ENCODE data around the gene SGPP2. TPM values are rescaled to one million over a fixed set of nuclear protein-coding genes. Genes with fewer than 3 reads are reported as not detected.

SGPP2 gene
- total RNA-seq, result not detected in 2 replicates
- not detected in 2 replicates for polyA plus RNA-seq
- not detected in 2 replicates for polyA plus RNA-seq (2011; cell fraction: cytosol; rRNA removed)
- polyA plus RNA-seq (2011; cell fraction: nucleus; rRNA removed), result not detected in 2 replicates
- 0.14 and 0.46 TPM in 2 replicates for polyA plus RNA-seq (2012)
- not detected in 2 replicates for polyA minus RNA-seq
- polyA minus RNA-seq (2011; cell fraction: cytosol; rRNA and poly(A)+ RNA removed), result not detected
- not detected in 2 replicates for polyA minus RNA-seq (2011; cell fraction: nucleus; rRNA and poly(A)+ RNA removed)
- Bru-seq, nascent RNA, result percentile 1 among the genes with signal in this experiment
- BruChase-seq, experiment 1, labeled RNA remaining after a 6-hour chase, result percentile 2 among the genes with signal in this experiment
- not detected for BruChase-seq, experiment 2, labeled RNA remaining after a 2-hour chase
- long read RNA-seq, result 0 reads

- Histone ChIP-seq H2AFZ (ENCODE audit: low read depth, low read length) (no peak within 1 kb of the TSS), H3K79me2 (ENCODE audit: control insufficient read depth, insufficient read depth, low read length) (no peaks in the 10 kb centered on the region), H3K4me3 (replicated peaks in 1 of 3; ENCODE audit: insufficient read depth in 1 of 3, low read depth in 1 of 3, low read length in 3 of 3) (no peak within 1 kb of the TSS), H3K36me3 (ENCODE audit: control insufficient read depth in 2 of 2, extremely low read depth in 1 of 2, insufficient read depth in 2 of 2, low read length in 2 of 2) (no peaks in the 10 kb centered on the region), H3K4me1 (ENCODE audit: control insufficient read depth, extremely low read depth, insufficient read depth, low read length) (no peaks in the 10 kb centered on the region), H3K9me1 (replicated peaks; ENCODE audit: control insufficient read depth, extremely low read depth, insufficient read depth, low read length) (no peaks in the 10 kb centered on the region), H3K27ac (ENCODE audit: insufficient read depth, low read depth, low read length) (no peak within 1 kb of the TSS), H3K9ac (replicated peaks; ENCODE audit: extremely low read depth, insufficient read depth, low read length) (no peak within 1 kb of the TSS), H3K27me3 (ENCODE audit: control insufficient read depth in 2 of 2, insufficient read depth in 2 of 2, low read length in 2 of 2) (peaks cover 28 to 44% of the 10 kb centered on the region in 2 experiments), H3K9me3 (replicated peaks; ENCODE audit: control insufficient read depth, insufficient read depth, low read length) (no peaks in the 10 kb centered on the region), H4K20me1 (replicated peaks; ENCODE audit: control insufficient read depth, extremely low read depth, insufficient read depth, low read length) (no peaks in the 10 kb centered on the region), H3K4me2 (ENCODE audit: insufficient read depth, low read length) (no peak within 1 kb of the TSS)
- FAIRE-seq, result no peak
- intact Hi-C loops (cut with micrococcal nuclease) (no loop called here), dilution Hi-C loops (cut with MboI; ENCODE audit: extremely low pct_ligation_motif_present, low sequenced_read_pairs) (no loop called here)
- TF ChIP-seq GATA2 (IDR thresholded peaks at IDR 0.05; ENCODE audit: insufficient read depth, insufficient read length, low read depth, low read length) (no peak), EZH2 (IDR thresholded peaks at IDR 0.05; ENCODE audit: borderline replicate concordance, low read depth, low read length, severe bottlenecking) (no peak), POLR2AphosphoS5 (IDR thresholded peaks at IDR 0.05; ENCODE audit: insufficient read depth, low read depth, low read length) (no peak), MYC (IDR thresholded peaks at IDR 0.05; ENCODE audit: low read depth, low read length) (no peak), POLR2A (IDR thresholded peaks at IDR 0.05; ENCODE audit: low read depth, low read length) (no peak), MAX (IDR thresholded peaks at IDR 0.05; ENCODE audit: insufficient read depth, insufficient read length) (no peak), CTCF (IDR thresholded peaks at IDR 0.05; ENCODE audit: extremely low read depth in 1 of 2, insufficient read depth in 1 of 2, low read depth in 1 of 2, low read length in 2 of 2) (no peak), JUN (IDR thresholded peaks at IDR 0.05; ENCODE audit: borderline replicate concordance, insufficient read depth, insufficient read length, low read depth) (no peak), FOS (IDR thresholded peaks at IDR 0.05; ENCODE audit: borderline replicate concordance, insufficient read depth, low read length) (no peak)
- ChIA-PET POLR2A (no interaction called here), CTCF (no interaction called here)
- no peak for DNase-seq (ENCODE audit: low read depth, low spot score)
- BruUV-seq (replicated peaks), result no TSS peak
These were observed at the start of gene SGPP2 for GRCh38 chr2:222424276-222424728. SGPP2 (plus strand) TSS chr2:222424543; CDS start chr2:222424603, 60 bp downstream.
